HG03135 (cell line): ENCODE results near the gene AGPAT1.
"Not testable (repeated sequence)": the region's sequence is repeated elsewhere in the genome, so short reads cannot be mapped to it uniquely, and the experiment has no call there.

Experiments
- ATAC-seq: cut with Tn5 transposase; IDR thresholded peaks from one replicate; pipeline ENCODE4 v1.9.1; 2021; ENCODE audit warnings: mild to moderate bottlenecking, moderate library complexity; ENCODE audit not compliant: unreplicated experiment

The AGPAT1 gene

GRCh38 chr6:32200711-32201475 lies 25.0 kb upstream of the AGPAT1 start:
- no peak for ATAC-seq

GRCh38 chr6:32198866-32199265 lies 23.0 kb upstream of the AGPAT1 start:
- no peak for ATAC-seq

- ATAC-seq: no peak
These were observed 22.4 kb upstream of the AGPAT1 start for GRCh38 chr6:32198345-32198696.

GRCh38 chr6:32196682-32197616 lies 21.1 kb upstream of the AGPAT1 start:
- no peak for ATAC-seq

- peak; percentile 75 for ATAC-seq
These were observed 20.2 kb upstream of the AGPAT1 start for GRCh38 chr6:32195902-32196681.

- peak; percentile 72 for ATAC-seq
These were observed 19.7 kb upstream of the AGPAT1 start for GRCh38 chr6:32195652-32195901.

- ATAC-seq: no peak
These were observed 19.2 kb upstream of the AGPAT1 start for GRCh38 chr6:32194825-32195651.

GRCh38 chr6:32194388-32194787 lies 18.5 kb upstream of the AGPAT1 start:
- ATAC-seq: no peak

- not testable (repeated sequence) for ATAC-seq
These were observed 17.2 kb upstream of the AGPAT1 start for GRCh38 chr6:32193096-32193495.

- ATAC-seq: no peak
These were observed 16.7 kb upstream of the AGPAT1 start, which contains the start of gene GPSM3 for GRCh38 chr6:32192608-32193039. Gene GPSM3 (minus strand): TSS chr6:32192643. CDS start chr6:32192513, 130 bp downstream.

GRCh38 chr6:32191696-32192607 lies 16.1 kb upstream of the AGPAT1 start:
- no peak for ATAC-seq

- no peak for ATAC-seq
These were observed 15.2 kb upstream of the AGPAT1 start for GRCh38 chr6:32190911-32191677.

GRCh38 chr6:32190054-32190851 lies 14.4 kb upstream of the AGPAT1 start, which contains the start of gene PBX2:
Gene PBX2 (minus strand): TSS chr6:32190202. CDS start chr6:32189915, 287 bp downstream.
- ATAC-seq: peak; percentile 51

GRCh38 chr6:32189742-32190053 lies 13.8 kb upstream of the AGPAT1 start:
- ATAC-seq: no peak

- no peak for ATAC-seq
These were observed 13.3 kb upstream of the AGPAT1 start for GRCh38 chr6:32189069-32189741.

GRCh38 chr6:32188381-32189068 lies 12.6 kb upstream of the AGPAT1 start:
- ATAC-seq: no peak
